HG02678 (cell line): ENCODE data around the gene IL32.
"Not testable (repeated sequence)": the region's sequence is repeated elsewhere in the genome, so short reads cannot be mapped to it uniquely, and the experiment has no call there.

Source experiments
- ATAC-seq: cut with Tn5 transposase; IDR thresholded peaks from one replicate; pipeline ENCODE4 v1.9.1; 2021; ENCODE audit warnings: mild to moderate bottlenecking, moderate library complexity; ENCODE audit not compliant: unreplicated experiment

Gene IL32

GRCh38 chr16:3069146-3069545 is 3.7 kb downstream of the IL32 start:
- ATAC-seq: not testable (repeated sequence)

- no peak for ATAC-seq
Observed at GRCh38 chr16:3070608-3071111, 5.2 kb downstream of the IL32 start.

GRCh38 chr16:3071655-3072054 is 6.2 kb downstream of the IL32 start:
- ATAC-seq: no peak

- not testable (repeated sequence) for ATAC-seq
Observed at GRCh38 chr16:3072148-3072547, 6.7 kb downstream of the IL32 start.

GRCh38 chr16:3072576-3073263 is 7.3 kb downstream of the IL32 start:
- ATAC-seq: not testable (repeated sequence)

GRCh38 chr16:3073448-3073847 is 8.0 kb downstream of the IL32 start:
- ATAC-seq: no peak

GRCh38 chr16:3074860-3075522 is 9.6 kb downstream of the IL32 start:
- ATAC-seq: peak; percentile 87

GRCh38 chr16:3075523-3075915 is 10.1 kb downstream of the IL32 start:
- ATAC-seq: no peak

GRCh38 chr16:3075946-3076345 is 10.5 kb downstream of the IL32 start:
- not testable (repeated sequence) for ATAC-seq

- ATAC-seq: no peak
Observed at GRCh38 chr16:3076577-3076976, 11.1 kb downstream of the IL32 start.

GRCh38 chr16:3080024-3080423 is 14.6 kb downstream of the IL32 start:
- ATAC-seq: no peak

- not testable (repeated sequence) for ATAC-seq
Observed at GRCh38 chr16:3081957-3082356, 16.5 kb downstream of the IL32 start.

- ATAC-seq: not testable (repeated sequence)
Observed at GRCh38 chr16:3083408-3083807, 18.0 kb downstream of the IL32 start.

GRCh38 chr16:3084491-3084890 is 19.1 kb downstream of the IL32 start:
- no peak for ATAC-seq

GRCh38 chr16:3084969-3085670 is 19.7 kb downstream of the IL32 start:
- no peak for ATAC-seq

GRCh38 chr16:3085868-3086595 is 20.6 kb downstream of the IL32 start:
- no peak for ATAC-seq

GRCh38 chr16:3086596-3087242 is 21.3 kb downstream of the IL32 start:
- no peak for ATAC-seq

- no peak for ATAC-seq
Observed at GRCh38 chr16:3087243-3088235, 22.1 kb downstream of the IL32 start.

GRCh38 chr16:3088450-3088849 is 23.0 kb downstream of the IL32 start:
- no peak for ATAC-seq
